ENCODE data around the gene GAS2L3. TPM values are rescaled to one million over a fixed set of nuclear protein-coding genes. Genes with fewer than 3 reads are reported as not detected.

The GAS2L3 gene
- total and polyA plus RNA-seq, 2 donors from 2014 or later, result 1.7 to 12.6 TPM

DNA sequence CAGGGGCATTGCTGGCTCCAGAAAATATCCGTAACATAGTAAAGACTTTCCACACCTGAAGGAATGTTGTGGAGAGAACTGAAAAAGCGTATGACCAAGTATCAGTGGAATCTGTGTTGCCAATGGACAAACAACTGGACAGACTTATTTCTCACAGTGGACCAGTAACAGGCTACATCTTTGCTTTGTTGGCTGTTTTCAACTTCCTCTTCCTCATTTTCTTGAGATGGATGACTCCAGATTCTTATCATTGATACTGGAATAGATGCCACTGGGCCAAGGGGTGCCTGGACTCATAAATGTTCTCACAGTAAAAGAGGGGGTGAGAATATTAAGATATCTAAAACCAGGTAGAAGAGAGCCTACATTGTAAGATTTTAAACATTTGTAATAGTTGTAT, 6.4 kb downstream of the GAS2L3 start:
- H3K27me3 ChIP-seq (ENCODE audit: control insufficient read depth, insufficient read depth, low read length), result no peaks in the 10 kb centered on the region
- H3K9ac ChIP-seq (ENCODE audit: low read length in 3 of 3), result no peak overlapping the region
- H3K27ac ChIP-seq (ENCODE audit: low read depth in 2 of 2, low read length in 2 of 2), result no peak overlapping the region
- FAIRE-seq (no peak), DNase-seq (no peak)
- no peaks in the 10 kb centered on the region for H3K9me3 ChIP-seq (ENCODE audit: control insufficient read depth in 2 of 3, insufficient read depth in 1 of 3, low read length in 3 of 3)
- H3K36me3 ChIP-seq (ENCODE audit: control insufficient read depth in 2 of 3, insufficient read depth in 3 of 3, low read length in 3 of 3), result no peaks in the 10 kb centered on the region
- H3K4me3 ChIP-seq (ENCODE audit: low read length in 3 of 3), result no peak overlapping the region
- no peaks in the 10 kb centered on the region for H3K4me1 ChIP-seq (ENCODE audit: control insufficient read depth in 2 of 3, insufficient read depth in 2 of 3, low read depth in 1 of 3, low read length in 3 of 3)
- TF ChIP-seq, protein P1, sequence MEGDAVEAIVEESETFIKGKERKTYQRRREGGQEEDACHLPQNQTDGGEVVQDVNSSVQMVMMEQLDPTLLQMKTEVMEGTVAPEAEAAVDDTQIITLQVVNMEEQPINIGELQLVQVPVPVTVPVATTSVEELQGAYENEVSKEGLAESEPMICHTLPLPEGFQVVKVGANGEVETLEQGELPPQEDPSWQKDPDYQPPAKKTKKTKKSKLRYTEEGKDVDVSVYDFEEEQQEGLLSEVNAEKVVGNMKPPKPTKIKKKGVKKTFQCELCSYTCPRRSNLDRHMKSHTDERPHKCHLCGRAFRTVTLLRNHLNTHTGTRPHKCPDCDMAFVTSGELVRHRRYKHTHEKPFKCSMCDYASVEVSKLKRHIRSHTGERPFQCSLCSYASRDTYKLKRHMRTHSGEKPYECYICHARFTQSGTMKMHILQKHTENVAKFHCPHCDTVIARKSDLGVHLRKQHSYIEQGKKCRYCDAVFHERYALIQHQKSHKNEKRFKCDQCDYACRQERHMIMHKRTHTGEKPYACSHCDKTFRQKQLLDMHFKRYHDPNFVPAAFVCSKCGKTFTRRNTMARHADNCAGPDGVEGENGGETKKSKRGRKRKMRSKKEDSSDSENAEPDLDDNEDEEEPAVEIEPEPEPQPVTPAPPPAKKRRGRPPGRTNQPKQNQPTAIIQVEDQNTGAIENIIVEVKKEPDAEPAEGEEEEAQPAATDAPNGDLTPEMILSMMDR (IDR thresholded peaks at IDR 0.05; ENCODE audit: borderline replicate concordance, extremely low read depth, insufficient read depth), result no peak
- intact Hi-C loops (cut with DNase I), result no loop called here

DNA sequence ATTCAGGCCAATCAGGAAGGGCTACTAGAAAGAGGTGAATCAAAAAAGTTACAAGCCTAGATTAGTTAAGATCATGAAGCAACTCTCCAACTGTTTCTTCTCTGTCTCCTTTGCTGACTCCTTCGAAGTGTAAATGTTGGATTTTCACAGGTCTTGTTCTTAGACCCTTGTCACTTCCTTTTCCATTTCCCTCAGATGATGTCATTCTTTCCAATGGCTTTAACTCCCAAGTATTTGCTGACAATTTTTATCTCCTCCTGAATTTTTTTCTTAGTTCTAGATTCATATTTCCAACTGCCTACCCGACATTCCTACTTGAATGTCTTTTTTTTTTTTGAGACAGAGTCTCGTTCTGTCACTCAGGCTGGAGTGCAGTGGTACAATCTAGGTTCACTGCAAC, 10.8 kb downstream of the GAS2L3 start:
- no peak for DNase-seq
- intact Hi-C loops (cut with DNase I), result no loop called here
- Histone ChIP-seq H3K9me3 (ENCODE audit: control insufficient read depth in 2 of 3, insufficient read depth in 1 of 3, low read length in 3 of 3) (peaks cover 0 to 7% (median 0%) of the 10 kb centered on the region in 3 donors), H3K9ac (ENCODE audit: low read length in 3 of 3) (no peak overlapping the region), H3K4me3 (ENCODE audit: low read length in 3 of 3) (no peak overlapping the region), H3K27ac (ENCODE audit: low read depth in 2 of 2, low read length in 2 of 2) (no peak overlapping the region), H3K36me3 (ENCODE audit: control insufficient read depth in 2 of 3, insufficient read depth in 3 of 3, low read length in 3 of 3) (no peaks in the 10 kb centered on the region), H3K27me3 (ENCODE audit: control insufficient read depth, insufficient read depth, low read length) (no peaks in the 10 kb centered on the region), H3K4me1 (ENCODE audit: control insufficient read depth in 2 of 3, insufficient read depth in 2 of 3, low read depth in 1 of 3, low read length in 3 of 3) (no peaks in the 10 kb centered on the region)
- FAIRE-seq, result no peak
- TF ChIP-seq, protein P1 (IDR thresholded peaks at IDR 0.05; ENCODE audit: borderline replicate concordance, extremely low read depth, insufficient read depth), result no peak

- Histone ChIP-seq H3K27ac (ENCODE audit: low read depth in 2 of 2, low read length in 2 of 2) (no peak overlapping the region), H3K4me3 (ENCODE audit: low read length in 3 of 3) (no peak overlapping the region), H3K27me3 (ENCODE audit: control insufficient read depth, insufficient read depth, low read length) (no peaks in the 10 kb centered on the region), H3K36me3 (ENCODE audit: control insufficient read depth in 2 of 3, insufficient read depth in 3 of 3, low read length in 3 of 3) (no peaks in the 10 kb centered on the region), H3K9ac (ENCODE audit: low read length in 3 of 3) (no peak overlapping the region), H3K4me1 (ENCODE audit: control insufficient read depth in 2 of 3, insufficient read depth in 2 of 3, low read depth in 1 of 3, low read length in 3 of 3) (no peaks in the 10 kb centered on the region), H3K9me3 (ENCODE audit: control insufficient read depth in 2 of 3, insufficient read depth in 1 of 3, low read length in 3 of 3) (peaks cover 0 to 7% (median 0%) of the 10 kb centered on the region in 3 donors)
- no peak for DNase-seq
- no peak for FAIRE-seq
- intact Hi-C loops (cut with DNase I), result no loop called here
- TF ChIP-seq, protein P1 (IDR thresholded peaks at IDR 0.05; ENCODE audit: borderline replicate concordance, extremely low read depth, insufficient read depth), result no peak
Observed at GRCh38 chr12:100591979-100592378, 18.5 kb downstream of the GAS2L3 start.

DNA sequence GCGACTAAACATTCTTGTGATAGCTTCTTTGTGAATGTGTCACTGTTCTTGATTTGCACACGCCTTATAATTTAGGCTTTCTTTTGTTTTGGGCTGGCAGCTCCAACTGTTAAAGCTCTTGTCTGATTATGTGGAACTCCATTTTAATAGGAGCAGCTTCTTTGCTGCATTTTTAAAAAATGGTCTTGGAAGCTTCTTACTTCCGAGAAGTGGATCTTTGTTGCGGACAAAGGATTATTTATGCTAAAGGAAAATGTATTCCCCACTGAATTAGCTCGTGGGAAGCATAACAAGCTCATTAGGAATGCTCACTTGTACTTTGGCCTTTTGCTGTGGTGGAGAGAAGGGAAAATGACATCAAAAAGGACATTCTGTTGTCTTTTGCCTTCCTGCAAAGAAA, 20.0 kb downstream of the GAS2L3 start:
- Histone ChIP-seq H3K9me3 (ENCODE audit: control insufficient read depth in 2 of 3, insufficient read depth in 1 of 3, low read length in 3 of 3) (peaks cover 0 to 5% (median 0%) of the 10 kb centered on the region in 3 donors), H3K27ac (ENCODE audit: low read depth in 2 of 2, low read length in 2 of 2) (no peak overlapping the region), H3K4me1 (ENCODE audit: control insufficient read depth in 2 of 3, insufficient read depth in 2 of 3, low read depth in 1 of 3, low read length in 3 of 3) (no peaks in the 10 kb centered on the region), H3K36me3 (ENCODE audit: control insufficient read depth in 2 of 3, insufficient read depth in 3 of 3, low read length in 3 of 3) (no peaks in the 10 kb centered on the region), H3K4me3 (ENCODE audit: low read length in 3 of 3) (no peak overlapping the region), H3K9ac (ENCODE audit: low read length in 3 of 3) (no peak overlapping the region), H3K27me3 (ENCODE audit: control insufficient read depth, insufficient read depth, low read length) (no peaks in the 10 kb centered on the region)
- FAIRE-seq (no peak), DNase-seq (peak in 1 of 5 donors; percentile 9)
- TF ChIP-seq, protein P1 (IDR thresholded peaks at IDR 0.05; ENCODE audit: borderline replicate concordance, extremely low read depth, insufficient read depth), result no peak
- intact Hi-C loops (cut with DNase I), result no loop called here

All from kidney (tissue), 14 donors.